GM10266 (cell line): ENCODE results near the gene ZNF609.

ENCODE experiments used
- DNase-seq: peaks from one replicate; pipeline ENCODE4 v3.0.0; 2012; ENCODE audit errors: extremely low spot score
- CTCF ChIP-seq: IDR thresholded peaks from 2 replicates; pipeline ENCODE4 v1.5.1; 2012; ENCODE audit warnings: mild to moderate bottlenecking, low read depth; ENCODE audit not compliant: control insufficient read depth, insufficient read depth; ENCODE audit errors: missing control alignments

ZNF609 gene

GRCh38 chr15:64678126-64678819 lies 217.9 kb downstream of the ZNF609 start:
- no peak for TF ChIP-seq CTCF
- DNase-seq, result no peak

- no peak for DNase-seq
- TF ChIP-seq CTCF, result no peak
Measured at GRCh38 chr15:64680097-64680496, 219.7 kb downstream of the ZNF609 start.

GRCh38 chr15:64681424-64682024 lies 221.1 kb downstream of the ZNF609 start:
- DNase-seq, result peak; percentile 60
- TF ChIP-seq CTCF, result peak; percentile 49

- TF ChIP-seq CTCF, result no peak
- no peak for DNase-seq
Measured at GRCh38 chr15:64682255-64682654, 221.9 kb downstream of the ZNF609 start.

- DNase-seq, result no peak
- TF ChIP-seq CTCF, result no peak
Measured at GRCh38 chr15:64683378-64683777, 223.0 kb downstream of the ZNF609 start.

GRCh38 chr15:64685230-64685888 lies 225.0 kb downstream of the ZNF609 start:
- no peak for TF ChIP-seq CTCF

More at GRCh38 chr15:64685230-64685888, 225.0 kb downstream of the ZNF609 start:
- no peak for DNase-seq
